Retina (tissue), 1 donor: Measurements from ENCODE around the gene CSNK1D.
"Not testable (repeated sequence)": the region's sequence is repeated elsewhere in the genome, so short reads cannot be mapped to it uniquely, and the experiment has no call there.

Experiments used
- DNase-seq: peaks from one replicate; pipeline ENCODE4 v3.0.0-alpha.2; 2016

Gene CSNK1D

GRCh38 chr17:82271401-82271800 is 2.1 kb downstream of the CSNK1D start:
- DNase-seq, result no peak

GRCh38 chr17:82270651-82271050 is 2.8 kb downstream of the CSNK1D start:
- no peak for DNase-seq

GRCh38 chr17:82269882-82270500 is 3.5 kb downstream of the CSNK1D start:
- no peak for DNase-seq

- DNase-seq, result no peak
Observed at GRCh38 chr17:82269138-82269881, 4.2 kb downstream of the CSNK1D start.

- DNase-seq, result no peak
Observed at GRCh38 chr17:82267575-82268379, 5.7 kb downstream of the CSNK1D start.

- no peak for DNase-seq
Observed at GRCh38 chr17:82266142-82266541, 7.4 kb downstream of the CSNK1D start.

- DNase-seq, result no peak
Observed at GRCh38 chr17:82263641-82264040, 9.9 kb downstream of the CSNK1D start.

- no peak for DNase-seq
Observed at GRCh38 chr17:82262344-82262743, 11.2 kb downstream of the CSNK1D start.

GRCh38 chr17:82259972-82260961 is 13.2 kb downstream of the CSNK1D start:
- DNase-seq, result not testable (repeated sequence)

- DNase-seq, result no peak
Observed at GRCh38 chr17:82258555-82258954, 14.9 kb downstream of the CSNK1D start.

GRCh38 chr17:82257473-82257872 is 16.0 kb downstream of the CSNK1D start:
- DNase-seq, result no peak

- DNase-seq, result no peak
Observed at GRCh38 chr17:82256242-82256885, 17.1 kb downstream of the CSNK1D start.

GRCh38 chr17:82255402-82255972 is 18.0 kb downstream of the CSNK1D start:
- no peak for DNase-seq

GRCh38 chr17:82254746-82255145 is 18.8 kb downstream of the CSNK1D start:
- DNase-seq, result not testable (repeated sequence)

- DNase-seq, result not testable (repeated sequence)
Observed at GRCh38 chr17:82254096-82254495, 19.4 kb downstream of the CSNK1D start.

- DNase-seq, result no peak
Observed at GRCh38 chr17:82253179-82253544, 20.3 kb downstream of the CSNK1D start.

- no peak for DNase-seq
Observed at GRCh38 chr17:82252511-82253178, 20.9 kb downstream of the CSNK1D start.

GRCh38 chr17:82250868-82251500 is 22.5 kb downstream of the CSNK1D start:
- DNase-seq, result no peak

- no peak for DNase-seq
Observed at GRCh38 chr17:82249896-82250581, 23.5 kb downstream of the CSNK1D start.
